Esophagus squamous epithelium (tissue), 5 donors: Measurements from ENCODE around the gene SLC29A1. TPM values are rescaled to one million over a fixed set of nuclear protein-coding genes. Genes with fewer than 3 reads are reported as not detected.

ENCODE experiments used
- DNase-seq: peaks from one replicate; lab custom pipeline; 2025; lab: John Stamatoyannopoulos, UW
- H3K27ac ChIP-seq, 4 donors: fragments of 200-600 bp; sonication (generic); one replicate each; pipeline ENCODE4 v1.5.1; 2016 to 2019; ENCODE audit warnings: mild to moderate bottlenecking in 1 of 4
- H3K27me3 ChIP-seq, 4 donors: fragments of 200-600 bp; sonication (generic); 1 replicate in 3 of 4; 2 replicates in 1 of 4; pipeline versions ENCODE4 v1.5.1 to v1.6.0; 2017 to 2021; ENCODE audit warnings: antibody characterized with exemption in 1 of 4
- H3K36me3 ChIP-seq, 3 donors: fragments of 200-600 bp; sonication (generic); one replicate each; pipeline ENCODE4 v1.5.1; 2016 to 2019
- H3K4me1 ChIP-seq, 3 donors: fragments of 200-600 bp; sonication (generic); one replicate each; pipeline ENCODE4 v1.5.1; 2017 to 2019
- H3K4me3 ChIP-seq, 4 donors: fragments of 200-600 bp; sonication (generic); 1 replicate in 3 of 4; 2 replicates in 1 of 4; pipeline ENCODE4 v1.5.1; 2016 to 2019; ENCODE audit warnings: mild to moderate bottlenecking in 2 of 4, moderate library complexity in 1 of 4
- H3K9me3 ChIP-seq, 3 donors: fragments of 200-600 bp; sonication (generic); one replicate each; pipeline ENCODE4 v1.5.1; 2016 to 2019
- CTCF ChIP-seq, 6 experiments: fragments of 450-650 bp in 4 of 6; fragments of 200-600 bp in 2 of 6; sonication (generic) in 2 of 6; IDR thresholded peaks; one replicate each; pipeline ENCODE4 v1.5.1; 2016 to 2019; ENCODE audit warnings: antibody characterized with exemption in 6 of 6, mild to moderate bottlenecking in 4 of 6, moderate library complexity in 4 of 6
- POLR2A ChIP-seq, 4 donors: fragments of 450-650 bp; IDR thresholded peaks; one replicate each; pipeline ENCODE4 v1.6.1; 2017; ENCODE audit warnings: antibody characterized with exemption in 4 of 4, mild to moderate bottlenecking in 4 of 4, moderate library complexity in 3 of 4
- WGBS, 2 donors: methylation state at CpG; one replicate each; pipeline ENCODE4 v1.1.5; 2018; 5-methylcytosine and 5-hydroxymethylcytosine counted together
- intact Hi-C: fragments of 100-400 bp; cut with DNase I; formaldehyde crosslinking; loops from one replicate; pipeline ENCODE4 v1.15.0; 2022
- total RNA-seq, 4 donors: library from RNA; depleted of rRNA; stranded (reverse); fragments of >200 nt; gene quantifications; one replicate each; pipeline ENCODE4 v1.1.0, GENCODE V29; 2016
- donor health status: DM: yes; HTN: yes; CAD: no.

The SLC29A1 gene
- total RNA-seq, 4 donors from 2014 or later = 12.7 to 24.8 (median 22.3) TPM

- H3K27me3 ChIP-seq = no peaks in the 10 kb centered on the region
- H3K27ac ChIP-seq = no peak overlapping the region
- H3K4me3 ChIP-seq = no peak overlapping the region
- WGBS, 2 donors = 48 to 56% methylated on average over 8 to 16 of the region's 16 CpGs
- no peaks in the 10 kb centered on the region for H3K9me3 ChIP-seq
- DNase-seq = no peak
- peaks cover 14 to 75% (median 21%) of the 10 kb centered on the region in 3 donors for H3K4me1 ChIP-seq
- peaks cover 37 to 75% (median 54%) of the 10 kb centered on the region in 3 donors for H3K36me3 ChIP-seq
- TF ChIP-seq CTCF (IDR thresholded peaks at IDR 0.05) (no peak), POLR2A (IDR thresholded peaks at IDR 0.05) (no peak)
- intact Hi-C loops = loop anchor here (5.0 to 10.0 kb wide), 2 partner anchors 83 to 160 kb away; no protein-coding TSS in a partner anchor
Measured at GRCh38 chr6:44255105-44255808, 31.9 kb downstream of the SLC29A1 start.

GRCh38 chr6:44255871-44256774 lies 32.7 kb downstream of the SLC29A1 start:
- peaks cover 14 to 66% (median 14%) of the 10 kb centered on the region in 3 donors for H3K4me1 ChIP-seq
- intact Hi-C loops = loop anchor here (5.0 to 10.0 kb wide), 2 partner anchors 84 to 161 kb away; no protein-coding TSS in a partner anchor
- TF ChIP-seq CTCF (IDR thresholded peaks at IDR 0.05) (no peak), POLR2A (IDR thresholded peaks at IDR 0.05) (no peak)
- WGBS, 2 donors = 14 to 15% methylated on average over 8 to 12 of the region's 15 CpGs
- peak overlapping the region; percentile 84 to 94 (median 90) for H3K27ac ChIP-seq
- no peaks in the 10 kb centered on the region for H3K9me3 ChIP-seq
- no peaks in the 10 kb centered on the region for H3K27me3 ChIP-seq
- no peak for DNase-seq
- peaks cover 29 to 73% (median 45%) of the 10 kb centered on the region in 3 donors for H3K36me3 ChIP-seq
- peak overlapping the region; percentile 70 to 98 (median 90) for H3K4me3 ChIP-seq

- Histone ChIP-seq H3K27ac (peak overlapping the region; percentile 84 to 94 (median 90)), H3K27me3 (no peaks in the 10 kb centered on the region), H3K36me3 (peaks cover 23 to 73% (median 39%) of the 10 kb centered on the region in 3 donors), H3K4me1 (peaks cover 14 to 62% (median 14%) of the 10 kb centered on the region in 3 donors), H3K9me3 (no peaks in the 10 kb centered on the region), H3K4me3 (peak overlapping the region; percentile 70 to 98 (median 90))
- intact Hi-C loops = loop anchor here (5.0 to 10.0 kb wide), 2 partner anchors 84 to 162 kb away; no protein-coding TSS in a partner anchor
- TF ChIP-seq POLR2A (IDR thresholded peaks at IDR 0.05) = no peak
- TF ChIP-seq CTCF (IDR thresholded peaks at IDR 0.05) = no peak
- WGBS, 2 donors = no CpG with 5 or more reads among the region's 12 CpGs
- DNase-seq = no peak
Measured at GRCh38 chr6:44256775-44257024, 33.3 kb downstream of the SLC29A1 start.

- DNase-seq = no peak
- intact Hi-C loops = loop anchor here (5.0 to 10.0 kb wide), 2 partner anchors 85 to 162 kb away; no protein-coding TSS in a partner anchor
- H3K4me3 ChIP-seq = peak within 1 kb of the TSS; percentile 70 to 98 (median 90)
- no peaks in the 10 kb centered on the region for H3K27me3 ChIP-seq
- TF ChIP-seq CTCF (IDR thresholded peaks at IDR 0.05) (peak; percentile 52 to 87 (median 72)), POLR2A (IDR thresholded peaks at IDR 0.05) (peak in 2 of 4 donors; percentile 71 to 74)
- peaks cover 18 to 69% (median 35%) of the 10 kb centered on the region in 3 donors for H3K36me3 ChIP-seq
- WGBS, 2 donors = 6% methylated on average over 3 of the region's 80 CpGs; no CpG with 5 or more reads in 1 of the 2 donors
- no peaks in the 10 kb centered on the region for H3K9me3 ChIP-seq
- peaks cover 14 to 61% (median 14%) of the 10 kb centered on the region in 3 donors for H3K4me1 ChIP-seq
- peak within 1 kb of the TSS; percentile 84 to 94 (median 90) for H3K27ac ChIP-seq
Measured at GRCh38 chr6:44257025-44257752, 33.8 kb downstream of the SLC29A1 start, which contains the start of gene SLC35B2. Gene SLC35B2 (minus strand): TSS chr6:44257528. CDS start chr6:44257410, 118 bp downstream.
